Measurements from ENCODE around the gene THSD7A. TPM values are rescaled to one million over a fixed set of nuclear protein-coding genes. Genes with fewer than 3 reads are reported as not detected.

THSD7A gene
- polyA plus RNA-seq, 1 donor from 2014 or later: 18.5 TPM

DNA sequence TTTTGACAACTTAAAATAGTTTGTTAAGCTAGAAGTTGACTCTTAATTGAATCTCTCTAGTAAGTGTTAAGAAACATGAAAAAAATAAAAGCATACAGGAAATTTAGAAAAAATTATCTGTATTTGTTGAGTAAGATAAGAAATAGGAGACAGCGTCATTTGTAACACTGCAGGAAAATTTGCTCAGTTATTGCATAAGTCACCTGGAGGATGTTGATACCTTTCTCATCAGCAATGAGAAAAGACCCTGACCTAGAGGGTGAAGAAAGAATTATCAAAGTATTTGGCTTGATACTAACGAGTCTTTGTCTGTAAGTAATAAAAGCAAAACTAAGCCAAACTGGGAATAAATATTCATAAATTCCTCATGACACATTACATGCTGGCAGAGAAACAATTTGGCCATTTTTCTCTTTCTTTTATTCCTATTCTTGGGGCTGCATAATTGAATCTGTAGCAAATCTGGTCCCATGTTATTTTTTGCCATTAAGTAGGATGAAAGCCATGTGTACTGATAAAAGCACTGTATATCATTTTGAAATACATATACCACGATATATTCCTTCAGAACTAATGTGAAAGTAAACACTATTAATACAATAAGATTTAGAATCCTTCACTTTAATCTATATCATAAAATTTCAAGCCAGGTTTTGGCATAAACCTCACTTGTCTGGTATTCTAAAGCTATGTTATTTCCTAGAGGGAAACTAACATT, 362.8 kb downstream of the THSD7A start:
- H3K4me3 ChIP-seq (ENCODE audit: low read length): no peak overlapping the region
- no peak overlapping the region for H3K9ac ChIP-seq (ENCODE audit: low read length)
- TF ChIP-seq CTCF (IDR thresholded peaks at IDR 0.05; ENCODE audit: poor library complexity, severe bottlenecking) (no peak), RAD21 (conservative IDR thresholded peaks at IDR 0.05) (no peak), MXI1 (conservative IDR thresholded peaks at IDR 0.05; ENCODE audit: poor library complexity, severe bottlenecking) (no peak), EZH2 (IDR thresholded peaks at IDR 0.05; ENCODE audit: borderline replicate concordance, insufficient read depth, low read length, poor library complexity, severe bottlenecking) (no peak), SMC3 (conservative IDR thresholded peaks at IDR 0.05; ENCODE audit: poor library complexity) (no peak), EP300 (conservative IDR thresholded peaks at IDR 0.05; ENCODE audit: poor library complexity, severe bottlenecking) (no peak), POLR2AphosphoS5 (IDR thresholded peaks at IDR 0.05) (no peak), TAF1 (IDR thresholded peaks at IDR 0.05; ENCODE audit: low read depth) (no peak)
- TF ChIP-seq, protein P1, sequence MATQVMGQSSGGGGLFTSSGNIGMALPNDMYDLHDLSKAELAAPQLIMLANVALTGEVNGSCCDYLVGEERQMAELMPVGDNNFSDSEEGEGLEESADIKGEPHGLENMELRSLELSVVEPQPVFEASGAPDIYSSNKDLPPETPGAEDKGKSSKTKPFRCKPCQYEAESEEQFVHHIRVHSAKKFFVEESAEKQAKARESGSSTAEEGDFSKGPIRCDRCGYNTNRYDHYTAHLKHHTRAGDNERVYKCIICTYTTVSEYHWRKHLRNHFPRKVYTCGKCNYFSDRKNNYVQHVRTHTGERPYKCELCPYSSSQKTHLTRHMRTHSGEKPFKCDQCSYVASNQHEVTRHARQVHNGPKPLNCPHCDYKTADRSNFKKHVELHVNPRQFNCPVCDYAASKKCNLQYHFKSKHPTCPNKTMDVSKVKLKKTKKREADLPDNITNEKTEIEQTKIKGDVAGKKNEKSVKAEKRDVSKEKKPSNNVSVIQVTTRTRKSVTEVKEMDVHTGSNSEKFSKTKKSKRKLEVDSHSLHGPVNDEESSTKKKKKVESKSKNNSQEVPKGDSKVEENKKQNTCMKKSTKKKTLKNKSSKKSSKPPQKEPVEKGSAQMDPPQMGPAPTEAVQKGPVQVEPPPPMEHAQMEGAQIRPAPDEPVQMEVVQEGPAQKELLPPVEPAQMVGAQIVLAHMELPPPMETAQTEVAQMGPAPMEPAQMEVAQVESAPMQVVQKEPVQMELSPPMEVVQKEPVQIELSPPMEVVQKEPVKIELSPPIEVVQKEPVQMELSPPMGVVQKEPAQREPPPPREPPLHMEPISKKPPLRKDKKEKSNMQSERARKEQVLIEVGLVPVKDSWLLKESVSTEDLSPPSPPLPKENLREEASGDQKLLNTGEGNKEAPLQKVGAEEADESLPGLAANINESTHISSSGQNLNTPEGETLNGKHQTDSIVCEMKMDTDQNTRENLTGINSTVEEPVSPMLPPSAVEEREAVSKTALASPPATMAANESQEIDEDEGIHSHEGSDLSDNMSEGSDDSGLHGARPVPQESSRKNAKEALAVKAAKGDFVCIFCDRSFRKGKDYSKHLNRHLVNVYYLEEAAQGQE (IDR thresholded peaks at IDR 0.05; ENCODE audit: borderline replicate concordance): no peak
- no peak overlapping the region for H2AFZ ChIP-seq (ENCODE audit: low read depth, low read length)
- H3K27ac ChIP-seq (ENCODE audit: low read length): no peak overlapping the region
- no peaks in the 10 kb centered on the region for H3K27me3 ChIP-seq (ENCODE audit: insufficient read depth, low read depth, low read length)
- H3K79me2 ChIP-seq (replicated peaks; ENCODE audit: insufficient read depth, low read length): no peaks in the 10 kb centered on the region
- H3K36me3 ChIP-seq (ENCODE audit: insufficient read depth, low read length): no peaks in the 10 kb centered on the region
- H3K4me2 ChIP-seq (ENCODE audit: low read length): no peak overlapping the region
- no peaks in the 10 kb centered on the region for H3K9me3 ChIP-seq (ENCODE audit: low read length)
- no peaks in the 10 kb centered on the region for H4K20me1 ChIP-seq (ENCODE audit: insufficient read depth)
- no peaks in the 10 kb centered on the region for H3F3A ChIP-seq (ENCODE audit: insufficient read depth, low read length, poor library complexity, severe bottlenecking)
- H3K9me2 ChIP-seq (ENCODE audit: insufficient read depth, low read length): no peaks in the 10 kb centered on the region

- no peaks in the 10 kb centered on the region for H3K36me3 ChIP-seq (ENCODE audit: insufficient read depth, low read length)
- H2AFZ ChIP-seq (ENCODE audit: low read depth, low read length): no peak overlapping the region
- H3K9ac ChIP-seq (ENCODE audit: low read length): no peak overlapping the region
- H3K79me2 ChIP-seq (replicated peaks; ENCODE audit: insufficient read depth, low read length): no peaks in the 10 kb centered on the region
- no peaks in the 10 kb centered on the region for H4K20me1 ChIP-seq (ENCODE audit: insufficient read depth)
- H3K9me3 ChIP-seq (ENCODE audit: low read length): no peaks in the 10 kb centered on the region
- no peaks in the 10 kb centered on the region for H3K27me3 ChIP-seq (ENCODE audit: insufficient read depth, low read depth, low read length)
- TF ChIP-seq RAD21 (conservative IDR thresholded peaks at IDR 0.05) (no peak), SMC3 (conservative IDR thresholded peaks at IDR 0.05; ENCODE audit: poor library complexity) (no peak), EP300 (conservative IDR thresholded peaks at IDR 0.05; ENCODE audit: poor library complexity, severe bottlenecking) (no peak), CTCF (IDR thresholded peaks at IDR 0.05; ENCODE audit: poor library complexity, severe bottlenecking) (no peak), MXI1 (conservative IDR thresholded peaks at IDR 0.05; ENCODE audit: poor library complexity, severe bottlenecking) (no peak), TAF1 (IDR thresholded peaks at IDR 0.05; ENCODE audit: low read depth) (no peak), POLR2AphosphoS5 (IDR thresholded peaks at IDR 0.05) (no peak), EZH2 (IDR thresholded peaks at IDR 0.05; ENCODE audit: borderline replicate concordance, insufficient read depth, low read length, poor library complexity, severe bottlenecking) (no peak)
- TF ChIP-seq, protein P1 (IDR thresholded peaks at IDR 0.05; ENCODE audit: borderline replicate concordance): no peak
- no peak overlapping the region for H3K4me2 ChIP-seq (ENCODE audit: low read length)
- no peak overlapping the region for H3K27ac ChIP-seq (ENCODE audit: low read length)
- no peaks in the 10 kb centered on the region for H3K9me2 ChIP-seq (ENCODE audit: insufficient read depth, low read length)
- H3K4me3 ChIP-seq (ENCODE audit: low read length): no peak overlapping the region
- H3F3A ChIP-seq (ENCODE audit: insufficient read depth, low read length, poor library complexity, severe bottlenecking): no peaks in the 10 kb centered on the region
These were observed 365.4 kb downstream of the THSD7A start for GRCh38 chr7:11466517-11467105.
